Occipital lobe (tissue), 2 donors: ENCODE data around the gene MAP3K20. TPM values are rescaled to one million over a fixed set of nuclear protein-coding genes. Genes with fewer than 3 reads are reported as not detected.
"Not testable (repeated sequence)": the region's sequence is repeated elsewhere in the genome, so short reads cannot be mapped to it uniquely, and the experiment has no call there.

ENCODE experiments used
- DNase-seq: peaks from one replicate; lab custom pipeline; 2025; lab: John Stamatoyannopoulos, UW
- total RNA-seq: library from RNA; depleted of rRNA; stranded (reverse); fragments of >200 nt; gene quantifications from one replicate; pipeline ENCODE4 v1.2.3, GENCODE V29; 2014

The MAP3K20 gene
- total RNA-seq, 1 donor from 2014 or later, result 14.2 TPM

- no peak for DNase-seq
These were observed 11.6 kb downstream of the MAP3K20 start for GRCh38 chr2:173087214-173087581.

GRCh38 chr2:173087793-173088496 is 12.3 kb downstream of the MAP3K20 start:
- no peak for DNase-seq

- DNase-seq, result no peak
These were observed 14.7 kb downstream of the MAP3K20 start for GRCh38 chr2:173090276-173090877.

- no peak for DNase-seq
These were observed 15.5 kb downstream of the MAP3K20 start for GRCh38 chr2:173090973-173091660.

GRCh38 chr2:173091910-173092309 is 16.3 kb downstream of the MAP3K20 start:
- DNase-seq, result no peak

- DNase-seq, result no peak
These were observed 17.3 kb downstream of the MAP3K20 start for GRCh38 chr2:173092844-173093402.

GRCh38 chr2:173093617-173094016 is 18.0 kb downstream of the MAP3K20 start:
- not testable (repeated sequence) for DNase-seq

GRCh38 chr2:173094731-173095130 is 19.1 kb downstream of the MAP3K20 start:
- no peak for DNase-seq

GRCh38 chr2:173095356-173095755 is 19.7 kb downstream of the MAP3K20 start:
- no peak for DNase-seq

- no peak for DNase-seq
These were observed 23.6 kb downstream of the MAP3K20 start for GRCh38 chr2:173099271-173099670.

GRCh38 chr2:173099804-173100203 is 24.2 kb downstream of the MAP3K20 start:
- no peak for DNase-seq

- DNase-seq, result no peak
These were observed 26.0 kb downstream of the MAP3K20 start for GRCh38 chr2:173101687-173102086.

- no peak for DNase-seq
These were observed 28.5 kb downstream of the MAP3K20 start for GRCh38 chr2:173104156-173104555.

- no peak for DNase-seq
These were observed 31.4 kb downstream of the MAP3K20 start for GRCh38 chr2:173106959-173107628.

GRCh38 chr2:173107629-173108022 is 32.0 kb downstream of the MAP3K20 start:
- DNase-seq, result no peak

- DNase-seq, result no peak
These were observed 33.9 kb downstream of the MAP3K20 start for GRCh38 chr2:173109253-173110188.

- DNase-seq, result no peak
These were observed 42.0 kb downstream of the MAP3K20 start for GRCh38 chr2:173117678-173118077.

- DNase-seq, result no peak
These were observed 42.7 kb downstream of the MAP3K20 start for GRCh38 chr2:173118395-173118794.

- DNase-seq, result no peak
These were observed 43.6 kb downstream of the MAP3K20 start for GRCh38 chr2:173119069-173119807.

- no peak for DNase-seq
These were observed 44.3 kb downstream of the MAP3K20 start for GRCh38 chr2:173119944-173120343.
